ENCODE results near the gene TAMM41. TPM values are rescaled to one million over a fixed set of nuclear protein-coding genes. Genes with fewer than 3 reads are reported as not detected.

TAMM41 gene
- polyA plus RNA-seq, 3 donors: 19.3 to 22.2 (median 19.4) TPM

GRCh38 chr3:11826628-11827265, 19.9 kb downstream of the TAMM41 start:
- DNase-seq (ENCODE audit: extremely low read depth in 1 of 11, low read depth in 9 of 11, low spot score in 4 of 11): peak in 1 of 11 donors; percentile 32

- no peak for DNase-seq (ENCODE audit: extremely low read depth in 1 of 11, low read depth in 9 of 11, low spot score in 4 of 11)
Observed at GRCh38 chr3:11825301-11825700, 21.4 kb downstream of the TAMM41 start.

GRCh38 chr3:11820531-11821041, 26.1 kb downstream of the TAMM41 start:
- no peak for DNase-seq (ENCODE audit: extremely low read depth in 1 of 11, low read depth in 9 of 11, low spot score in 4 of 11)

DNA sequence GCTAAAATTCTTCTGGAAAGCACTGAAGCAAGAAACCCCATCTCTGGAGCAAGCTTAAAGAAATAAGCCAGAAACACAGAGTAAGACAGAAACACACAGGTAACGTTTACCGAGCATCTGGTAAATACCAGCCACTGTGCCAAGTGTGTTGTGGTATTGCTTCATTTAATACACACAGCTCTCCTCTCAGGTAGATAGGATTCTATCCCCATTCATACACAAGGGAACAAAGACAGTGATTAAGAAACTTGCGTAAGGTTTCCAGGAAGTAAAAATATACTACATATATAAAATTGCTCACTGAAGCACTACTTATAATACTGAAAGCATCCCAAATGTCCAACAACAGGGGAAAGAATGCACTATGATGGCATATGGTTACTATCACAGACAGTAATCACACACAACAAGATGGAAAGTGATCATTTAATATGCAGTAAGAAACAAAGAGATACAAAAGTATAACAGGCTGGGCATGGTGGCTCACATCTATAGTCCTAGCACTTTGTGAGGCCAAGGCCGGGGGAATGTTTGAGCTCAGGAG, 27.5 kb downstream of the TAMM41 start:
- no peak for DNase-seq (ENCODE audit: extremely low read depth in 1 of 11, low read depth in 9 of 11, low spot score in 4 of 11)

- no peak for DNase-seq (ENCODE audit: extremely low read depth in 1 of 11, low read depth in 9 of 11, low spot score in 4 of 11)
Observed at GRCh38 chr3:11818033-11818432, 28.7 kb downstream of the TAMM41 start.

GRCh38 chr3:11815111-11815510, 31.6 kb downstream of the TAMM41 start:
- DNase-seq (ENCODE audit: extremely low read depth in 1 of 11, low read depth in 9 of 11, low spot score in 4 of 11): no peak

- DNase-seq (ENCODE audit: extremely low read depth in 1 of 11, low read depth in 9 of 11, low spot score in 4 of 11): no peak
Observed at GRCh38 chr3:11814663-11815062, 32.0 kb downstream of the TAMM41 start.

DNA sequence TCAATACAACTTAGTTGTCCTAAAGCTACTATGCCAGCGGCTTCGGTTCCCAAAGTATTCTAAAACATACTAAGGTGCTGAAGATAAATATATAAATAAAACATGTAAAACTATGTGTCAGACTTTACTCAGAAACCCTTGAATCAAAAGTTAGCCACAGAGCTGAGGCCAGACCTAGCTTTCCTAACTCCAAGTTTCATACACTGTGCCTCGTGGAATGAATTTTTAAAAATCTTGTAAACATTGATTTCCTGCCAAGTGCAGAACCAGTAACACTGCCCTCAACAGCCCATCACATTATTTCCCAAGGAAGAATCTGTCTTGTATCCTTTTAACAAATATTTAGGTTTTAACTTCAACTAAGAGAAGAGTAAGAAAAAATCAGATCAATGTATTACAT, 36.4 kb downstream of the TAMM41 start:
- no peak for DNase-seq (ENCODE audit: extremely low read depth in 1 of 11, low read depth in 9 of 11, low spot score in 4 of 11)

DNA sequence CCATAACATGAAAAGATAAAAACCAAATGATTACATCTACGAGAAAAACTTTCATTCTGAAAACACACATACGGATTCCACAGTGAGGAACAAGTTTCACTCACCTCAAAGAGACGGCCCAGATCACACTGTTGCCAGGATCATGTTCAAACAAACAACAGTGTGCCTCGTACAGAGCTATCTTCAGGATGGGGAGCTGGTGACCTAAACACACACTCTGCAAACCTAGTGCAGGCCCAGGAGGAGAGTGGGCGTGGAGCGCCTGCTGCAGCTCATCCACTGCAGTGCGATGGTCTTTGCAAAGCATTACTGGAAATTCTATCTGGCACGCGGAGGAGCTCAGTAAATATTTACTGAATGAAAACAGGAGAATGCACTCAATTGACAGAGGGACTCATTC, 38.5 kb downstream of the TAMM41 start:
- no peak for DNase-seq (ENCODE audit: extremely low read depth in 1 of 11, low read depth in 9 of 11, low spot score in 4 of 11)

GRCh38 chr3:11807686-11808085, 39.0 kb downstream of the TAMM41 start:
- DNase-seq (ENCODE audit: extremely low read depth in 1 of 11, low read depth in 9 of 11, low spot score in 4 of 11): peak in 1 of 11 donors; percentile 28

- DNase-seq (ENCODE audit: extremely low read depth in 1 of 11, low read depth in 9 of 11, low spot score in 4 of 11): no peak
Observed at GRCh38 chr3:11805716-11806115, 41.0 kb downstream of the TAMM41 start.

DNA sequence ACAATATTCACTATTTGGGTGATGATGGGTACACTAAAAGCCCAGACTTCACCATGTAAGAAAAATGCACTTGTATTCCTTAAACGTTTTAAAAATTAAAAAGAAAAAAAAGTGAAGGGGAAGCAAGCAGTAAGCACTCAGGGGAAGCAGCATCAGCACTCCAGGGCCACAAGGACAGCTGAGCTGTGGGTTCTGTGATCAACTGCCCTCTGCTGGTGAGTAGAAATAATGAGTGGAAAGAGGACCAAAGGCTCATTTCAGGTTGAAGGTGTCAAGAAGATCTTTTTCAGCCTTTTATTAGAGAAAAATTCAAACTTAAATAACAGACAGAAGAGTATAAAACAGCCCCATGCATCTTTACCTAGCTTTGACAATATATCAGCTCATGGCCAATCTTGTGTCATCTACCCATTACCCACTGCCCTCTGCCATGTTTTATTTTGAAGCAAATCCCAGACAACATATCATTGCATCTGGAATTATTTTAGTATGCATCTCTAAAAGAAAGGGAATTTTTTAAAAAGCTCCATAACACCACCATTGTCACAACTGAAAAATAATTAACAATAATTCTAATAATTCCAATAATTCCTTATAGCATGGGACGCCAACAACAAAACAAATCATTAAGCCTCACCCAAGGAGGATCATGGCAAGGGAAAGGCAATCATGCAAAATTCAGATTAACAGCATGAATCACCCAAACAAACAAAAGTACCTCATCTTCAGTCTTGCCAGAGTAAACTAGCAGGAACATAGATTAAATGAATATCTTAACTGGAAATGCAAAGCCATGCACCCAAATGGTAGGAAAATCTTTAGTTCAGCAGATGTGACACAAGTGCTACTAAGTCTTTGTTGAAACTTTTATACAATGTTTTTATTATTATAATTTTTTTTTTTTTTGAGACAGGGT, 42.5 kb downstream of the TAMM41 start:
- DNase-seq (ENCODE audit: extremely low read depth in 1 of 11, low read depth in 9 of 11, low spot score in 4 of 11): no peak

DNA sequence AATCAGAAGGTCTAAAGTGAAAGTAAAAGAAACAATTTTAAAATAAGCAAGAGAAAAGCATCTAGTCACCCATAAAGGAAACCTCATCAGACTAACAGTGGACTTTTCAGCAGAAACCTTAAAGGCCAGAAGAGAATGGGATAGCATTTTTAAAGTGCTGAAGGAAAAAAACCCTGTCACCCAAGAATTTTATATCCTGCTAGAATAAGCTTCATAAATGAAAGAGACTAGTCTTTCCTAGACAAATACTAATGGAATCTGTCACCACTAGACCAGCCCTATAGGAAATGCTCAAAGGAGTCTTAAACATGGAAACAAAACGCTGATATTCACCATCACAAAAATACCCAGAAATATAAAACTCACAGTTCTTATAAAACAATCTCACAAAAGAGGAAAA, 46.9 kb downstream of the TAMM41 start:
- DNase-seq (ENCODE audit: extremely low read depth in 1 of 11, low read depth in 9 of 11, low spot score in 4 of 11): no peak

DNA sequence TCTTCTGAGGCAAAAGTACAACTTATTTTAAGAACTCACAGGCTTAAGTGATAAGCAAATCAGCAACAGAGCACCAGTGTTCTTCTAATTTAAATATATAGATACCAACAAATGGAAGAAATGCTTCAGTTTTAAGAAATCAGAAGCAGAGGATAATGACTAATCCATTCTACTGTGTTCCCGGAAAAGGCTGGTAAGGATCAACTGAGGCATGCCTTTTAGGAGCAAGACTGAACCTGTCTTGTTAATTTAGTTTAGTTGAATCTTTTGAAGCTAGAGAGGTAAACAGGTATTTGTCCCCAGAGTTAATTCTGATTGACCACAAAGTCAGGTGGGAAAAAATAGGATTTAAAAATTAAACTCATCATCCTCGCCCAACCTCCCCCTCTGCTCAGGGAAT, 51.8 kb downstream of the TAMM41 start:
- no peak for DNase-seq (ENCODE audit: extremely low read depth in 1 of 11, low read depth in 9 of 11, low spot score in 4 of 11)

DNA sequence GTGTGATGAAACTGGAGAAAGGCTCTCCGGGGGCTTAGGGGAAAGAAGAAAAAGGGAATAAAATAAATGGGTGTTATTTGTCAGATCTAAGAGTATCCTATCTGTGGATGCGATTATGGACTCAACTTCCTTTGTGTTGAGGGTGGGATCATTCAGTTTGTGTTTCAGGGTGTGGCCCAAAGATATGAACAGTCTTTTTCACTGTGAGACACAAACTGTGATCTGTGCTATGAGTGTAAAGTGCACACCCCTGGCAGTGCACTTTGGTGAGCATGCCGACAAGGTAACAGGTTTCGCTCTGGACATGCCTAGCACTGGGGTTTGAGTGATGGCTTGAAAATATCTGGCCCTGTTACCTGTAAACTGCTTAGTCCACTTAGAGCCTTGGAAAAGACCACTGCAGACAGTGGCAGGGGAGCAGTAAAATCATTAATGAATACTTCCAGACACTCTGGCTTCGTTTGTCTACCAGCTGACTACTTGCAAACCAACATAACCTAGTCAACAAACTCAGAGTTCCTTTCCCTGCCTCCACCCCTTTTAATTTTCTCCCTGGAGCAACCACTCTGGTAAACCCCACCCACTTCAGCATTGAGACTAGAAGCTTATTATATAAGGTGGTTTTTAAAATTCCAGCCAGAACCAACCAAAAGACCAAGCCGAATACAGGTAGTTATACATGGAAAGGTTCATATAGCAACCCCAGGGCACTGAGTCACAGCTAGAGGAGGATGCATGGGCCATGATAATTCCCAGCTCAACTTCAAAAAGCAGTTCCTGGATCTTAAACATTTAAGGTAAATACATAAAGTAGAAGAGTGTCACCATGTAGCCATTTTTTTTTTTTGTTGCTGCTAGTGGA, 55.1 kb downstream of the TAMM41 start:
- no peak for DNase-seq (ENCODE audit: extremely low read depth in 1 of 11, low read depth in 9 of 11, low spot score in 4 of 11)

GRCh38 chr3:11789412-11789811, 57.3 kb downstream of the TAMM41 start:
- DNase-seq (ENCODE audit: extremely low read depth in 1 of 11, low read depth in 9 of 11, low spot score in 4 of 11): no peak

DNA sequence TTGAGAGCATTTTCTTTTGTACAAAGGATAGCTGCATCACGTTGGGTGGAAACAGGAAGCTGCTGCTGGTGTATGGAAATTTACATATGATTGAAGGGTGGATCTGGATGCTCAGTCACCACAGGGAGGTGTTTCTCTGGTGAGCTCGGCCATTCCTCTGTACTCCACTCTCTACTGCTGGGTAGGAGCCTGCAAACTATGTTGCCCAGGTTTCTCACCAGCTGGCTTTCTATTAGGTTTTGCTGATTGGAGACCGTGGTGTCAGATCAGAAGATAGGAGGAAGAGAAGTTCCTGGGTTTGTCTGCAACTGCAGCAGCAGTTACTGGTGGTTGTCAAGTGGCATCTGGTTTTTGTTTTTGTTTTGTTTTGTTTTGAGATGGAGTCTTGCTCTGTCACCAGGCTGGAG, 61.7 kb downstream of the TAMM41 start:
- DNase-seq (ENCODE audit: extremely low read depth in 1 of 11, low read depth in 9 of 11, low spot score in 4 of 11): no peak

- DNase-seq (ENCODE audit: extremely low read depth in 1 of 11, low read depth in 9 of 11, low spot score in 4 of 11): no peak
Observed at GRCh38 chr3:11780341-11780740, 66.3 kb downstream of the TAMM41 start.

- no peak for DNase-seq (ENCODE audit: extremely low read depth in 1 of 11, low read depth in 9 of 11, low spot score in 4 of 11)
Observed at GRCh38 chr3:11779626-11780025, 67.1 kb downstream of the TAMM41 start.
